ENCODE measurements around the gene DBN1. TPM values are rescaled to one million over a fixed set of nuclear protein-coding genes. Genes with fewer than 3 reads are reported as not detected.

The DBN1 gene
- total RNA-seq, 1 experiment from 2014 or later = 218 TPM

GRCh38 chr5:177516601-177517568, 43.5 kb upstream of the DBN1 start, which contains the start of gene DDX41:
TSS of gene DDX41 (minus strand) at chr5:177516961. CDS start at chr5:177516945, 16 bp downstream.
- Mint-ChIP-seq H3K36me3 (ENCODE audit: insufficient read depth, unreplicated experiment) (peaks cover 69% of the 10 kb centered on the region), H3K27ac (ENCODE audit: unreplicated experiment) (peak within 1 kb of the TSS; percentile 82)
- TSS peak; percentile 51 for BruUV-seq (replicated peaks)

DNA sequence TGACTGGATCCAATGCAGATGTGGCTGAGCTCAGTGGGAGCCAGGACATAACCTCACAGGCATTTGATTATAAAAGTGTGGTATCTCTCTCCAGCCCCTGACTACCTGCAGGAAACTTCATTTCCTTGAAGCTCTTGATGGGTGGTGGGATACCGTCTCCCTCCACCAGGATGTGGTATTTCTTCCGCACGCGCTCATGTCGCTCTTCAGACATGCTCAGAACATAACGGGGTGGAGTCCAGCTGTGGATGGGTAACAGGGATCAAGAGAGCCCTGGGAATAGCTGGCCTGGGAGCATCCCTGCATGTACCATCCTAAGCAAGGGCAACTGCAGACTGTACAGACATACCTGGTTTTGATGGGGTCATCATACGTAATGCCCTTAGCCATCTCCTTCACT, 42.1 kb upstream of the DBN1 start:
- Mint-ChIP-seq H3K4me3 (ENCODE audit: low read depth, unreplicated experiment) (peak overlapping the region; percentile 83), H3K4me1 (ENCODE audit: low read depth, unreplicated experiment) (peaks cover 11% of the 10 kb centered on the region), H3K27ac (ENCODE audit: unreplicated experiment) (no peak overlapping the region), H3K36me3 (ENCODE audit: insufficient read depth, unreplicated experiment) (peaks cover 69% of the 10 kb centered on the region), H3K9me3 (ENCODE audit: low read depth, unreplicated experiment) (no peaks in the 10 kb centered on the region), H3K27me3 (ENCODE audit: unreplicated experiment) (no peaks in the 10 kb centered on the region)
- DNase-seq = no peak
- CTCF ChIA-PET = interaction anchor here (0.6 to 0.9 kb wide), 2 partner anchors 21 to 145 kb away, joined by 3 to 4 read pairs; no protein-coding TSS in a partner anchor
- TF ChIP-seq, protein P1, sequence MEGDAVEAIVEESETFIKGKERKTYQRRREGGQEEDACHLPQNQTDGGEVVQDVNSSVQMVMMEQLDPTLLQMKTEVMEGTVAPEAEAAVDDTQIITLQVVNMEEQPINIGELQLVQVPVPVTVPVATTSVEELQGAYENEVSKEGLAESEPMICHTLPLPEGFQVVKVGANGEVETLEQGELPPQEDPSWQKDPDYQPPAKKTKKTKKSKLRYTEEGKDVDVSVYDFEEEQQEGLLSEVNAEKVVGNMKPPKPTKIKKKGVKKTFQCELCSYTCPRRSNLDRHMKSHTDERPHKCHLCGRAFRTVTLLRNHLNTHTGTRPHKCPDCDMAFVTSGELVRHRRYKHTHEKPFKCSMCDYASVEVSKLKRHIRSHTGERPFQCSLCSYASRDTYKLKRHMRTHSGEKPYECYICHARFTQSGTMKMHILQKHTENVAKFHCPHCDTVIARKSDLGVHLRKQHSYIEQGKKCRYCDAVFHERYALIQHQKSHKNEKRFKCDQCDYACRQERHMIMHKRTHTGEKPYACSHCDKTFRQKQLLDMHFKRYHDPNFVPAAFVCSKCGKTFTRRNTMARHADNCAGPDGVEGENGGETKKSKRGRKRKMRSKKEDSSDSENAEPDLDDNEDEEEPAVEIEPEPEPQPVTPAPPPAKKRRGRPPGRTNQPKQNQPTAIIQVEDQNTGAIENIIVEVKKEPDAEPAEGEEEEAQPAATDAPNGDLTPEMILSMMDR (IDR thresholded peaks at IDR 0.05; ENCODE audit: unreplicated experiment) = no peak
- BruUV-seq (replicated peaks) = no TSS peak
- intact Hi-C loops (cut with micrococcal nuclease; ENCODE audit: unreplicated experiment) = no loop called here

More at GRCh38 chr5:177516601-177517568, 43.5 kb upstream of the DBN1 start, which contains the start of gene DDX41:
- H3K4me3 Mint-ChIP-seq (ENCODE audit: low read depth, unreplicated experiment) = peak within 1 kb of the TSS; percentile 83
- TF ChIP-seq, protein P1 (IDR thresholded peaks at IDR 0.05; ENCODE audit: unreplicated experiment) = no peak
- H3K27me3 Mint-ChIP-seq (ENCODE audit: unreplicated experiment) = no peaks in the 10 kb centered on the region
- CTCF ChIA-PET = interaction anchor here (0.6 to 0.9 kb wide), 2 partner anchors 22 to 909 kb away, joined by 3 to 4 read pairs; no protein-coding TSS in a partner anchor
- H3K4me1 Mint-ChIP-seq (ENCODE audit: low read depth, unreplicated experiment) = peaks cover 11% of the 10 kb centered on the region
- H3K9me3 Mint-ChIP-seq (ENCODE audit: low read depth, unreplicated experiment) = no peaks in the 10 kb centered on the region
- DNase-seq = peak; percentile 97
- intact Hi-C loops (cut with micrococcal nuclease; ENCODE audit: unreplicated experiment) = no loop called here

DNA sequence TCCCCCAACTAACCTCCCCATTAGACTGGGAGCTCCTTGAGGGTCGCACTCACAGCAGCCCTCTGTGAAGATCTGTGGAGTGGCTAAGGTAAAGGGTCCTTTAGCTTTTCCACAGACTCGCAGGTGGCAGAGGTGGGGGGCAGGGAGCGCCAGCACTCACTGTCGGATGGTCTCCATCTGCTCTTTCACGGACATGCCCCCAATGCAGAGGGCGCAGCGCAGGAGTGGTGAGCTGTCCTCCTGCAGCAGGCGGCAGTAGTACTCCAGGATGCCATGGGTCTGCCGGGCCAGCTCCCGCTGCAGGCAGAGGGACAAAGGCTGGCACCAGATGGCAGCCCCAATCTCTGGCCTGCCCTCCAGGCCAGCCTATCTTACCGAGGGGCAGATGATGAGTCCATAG, 41.1 kb upstream of the DBN1 start:
- TF ChIP-seq, protein P1 (IDR thresholded peaks at IDR 0.05; ENCODE audit: unreplicated experiment) = no peak
- DNase-seq = no peak
- CTCF ChIA-PET = no interaction called here
- intact Hi-C loops (cut with micrococcal nuclease; ENCODE audit: unreplicated experiment) = no loop called here
- H3K4me1 Mint-ChIP-seq (ENCODE audit: low read depth, unreplicated experiment) = peaks cover 11% of the 10 kb centered on the region
- no peak overlapping the region for H3K4me3 Mint-ChIP-seq (ENCODE audit: low read depth, unreplicated experiment)
- no TSS peak for BruUV-seq (replicated peaks)
- H3K27ac Mint-ChIP-seq (ENCODE audit: unreplicated experiment) = no peak overlapping the region
- H3K27me3 Mint-ChIP-seq (ENCODE audit: unreplicated experiment) = no peaks in the 10 kb centered on the region
- peaks cover 65% of the 10 kb centered on the region for H3K36me3 Mint-ChIP-seq (ENCODE audit: insufficient read depth, unreplicated experiment)
- no peaks in the 10 kb centered on the region for H3K9me3 Mint-ChIP-seq (ENCODE audit: low read depth, unreplicated experiment)

DNA sequence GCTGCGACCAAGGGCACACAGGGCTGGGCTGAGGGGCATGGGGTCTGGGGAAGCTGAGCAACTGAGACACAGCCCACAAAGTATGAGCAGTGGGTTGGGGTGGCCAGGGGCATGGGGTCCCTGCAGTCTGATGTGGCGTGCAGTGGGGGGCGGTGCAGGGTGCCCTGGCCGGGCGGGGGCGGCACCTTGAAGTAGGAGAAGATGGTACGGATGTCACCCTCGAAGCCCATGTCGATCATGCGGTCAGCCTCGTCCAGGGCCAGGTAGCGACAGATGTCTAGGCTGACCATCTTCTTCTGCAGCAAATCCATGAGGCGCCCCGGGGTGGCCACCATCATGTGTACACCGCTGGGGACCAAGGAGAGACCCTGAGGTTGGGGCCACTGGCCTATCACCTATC, 40.1 kb upstream of the DBN1 start:
- no peaks in the 10 kb centered on the region for H3K27me3 Mint-ChIP-seq (ENCODE audit: unreplicated experiment)
- BruUV-seq (replicated peaks) = no TSS peak
- CTCF ChIA-PET = no interaction called here

More for the DNA sequence above, 40.1 kb upstream of the DBN1 start:
- peaks cover 11% of the 10 kb centered on the region for H3K4me1 Mint-ChIP-seq (ENCODE audit: low read depth, unreplicated experiment)
- TF ChIP-seq, protein P1 (IDR thresholded peaks at IDR 0.05; ENCODE audit: unreplicated experiment) = no peak
- no peak overlapping the region for H3K4me3 Mint-ChIP-seq (ENCODE audit: low read depth, unreplicated experiment)
- peaks cover 60% of the 10 kb centered on the region for H3K36me3 Mint-ChIP-seq (ENCODE audit: insufficient read depth, unreplicated experiment)
- DNase-seq = no peak
- no peak overlapping the region for H3K27ac Mint-ChIP-seq (ENCODE audit: unreplicated experiment)
- no peaks in the 10 kb centered on the region for H3K9me3 Mint-ChIP-seq (ENCODE audit: low read depth, unreplicated experiment)
- intact Hi-C loops (cut with micrococcal nuclease; ENCODE audit: unreplicated experiment) = no loop called here
